Measurements from ENCODE around the gene TPPP3.

Gene TPPP3

DNA sequence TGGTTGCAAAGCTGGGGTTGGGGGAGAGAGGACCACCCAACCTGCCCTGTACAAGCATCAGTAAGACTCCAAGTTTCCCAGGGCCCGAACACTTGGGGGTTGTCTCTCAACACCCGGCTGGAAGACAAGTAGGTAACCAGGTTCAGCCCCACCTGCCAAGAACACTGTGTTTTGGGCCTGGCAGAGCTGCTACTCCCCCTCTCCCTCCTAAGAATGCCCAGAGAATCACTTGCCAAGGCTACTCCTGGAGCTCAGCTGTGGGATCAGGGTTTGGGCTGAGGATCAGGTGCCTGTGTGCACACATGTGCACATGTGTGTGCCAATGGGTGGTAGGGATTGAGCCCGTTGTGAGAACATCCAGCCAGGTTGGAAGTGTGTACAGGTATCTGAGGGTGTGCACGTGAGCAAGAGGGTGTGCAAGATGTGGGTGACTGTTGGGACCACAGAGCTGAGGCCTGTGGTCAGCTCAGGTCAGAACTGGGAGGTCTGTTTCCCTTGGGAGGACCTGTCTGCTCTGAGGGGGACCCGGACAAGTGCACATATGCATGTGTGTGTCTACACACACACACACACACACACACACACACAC, 39.9 kb upstream of the TPPP3 start:
- Histone ChIP-seq H3K9ac (ENCODE audit: low read length) (no peak overlapping the region), H3K4me3 (ENCODE audit: low read length) (no peak overlapping the region), H3F3A (ENCODE audit: insufficient read depth, low read length) (no peaks in the 10 kb centered on the region), H3K9me3 (replicated peaks; ENCODE audit: insufficient read depth, low read length) (no peaks in the 10 kb centered on the region), H3K9me2 (replicated peaks; ENCODE audit: insufficient read depth, low read length) (no peaks in the 10 kb centered on the region), H3K4me1 (ENCODE audit: low read length) (no peaks in the 10 kb centered on the region), H2AFZ (ENCODE audit: low read length) (no peak overlapping the region), H3K36me3 (replicated peaks; ENCODE audit: insufficient read depth, low read length) (no peaks in the 10 kb centered on the region), H3K27me3 (replicated peaks; ENCODE audit: insufficient read depth, low read length) (peaks cover 21% of the 10 kb centered on the region), H3K79me2 (ENCODE audit: low read length) (no peaks in the 10 kb centered on the region), H3K4me2 (ENCODE audit: low read depth, low read length) (no peak overlapping the region), H3K27ac (ENCODE audit: low read length) (no peak overlapping the region), H4K20me1 (ENCODE audit: insufficient read depth, low read length) (no peaks in the 10 kb centered on the region)
- TF ChIP-seq EZH2phosphoT487 (IDR thresholded peaks at IDR 0.05; ENCODE audit: low read length) (no peak), CTCF (IDR thresholded peaks at IDR 0.05; ENCODE audit: low read length) (no peak), EZH2 (optimal IDR thresholded peaks at IDR 0.05; ENCODE audit: low read depth, low read length) (no peak)
- no peak for DNase-seq

DNA sequence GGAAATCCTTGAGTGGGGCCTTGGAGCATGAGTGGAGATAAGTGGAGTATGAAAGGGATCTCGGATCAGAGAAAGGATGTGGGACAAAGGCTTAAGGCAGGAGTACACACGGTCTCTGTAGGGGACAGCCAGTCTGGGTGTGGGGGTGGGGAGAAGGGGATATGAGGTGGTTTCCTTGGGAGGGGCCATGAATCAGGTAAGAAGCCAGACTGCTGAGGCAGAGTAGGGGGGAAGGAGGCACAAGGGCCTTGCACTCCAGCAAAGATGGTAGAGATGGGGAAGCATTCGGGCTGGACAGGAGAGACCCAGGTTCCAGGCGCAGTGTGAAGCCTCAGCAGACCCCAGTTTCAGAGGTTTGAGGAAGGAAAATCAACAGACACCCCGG, 39.2 kb upstream of the TPPP3 start:
- H3K9me3 ChIP-seq (replicated peaks; ENCODE audit: insufficient read depth, low read length) = no peaks in the 10 kb centered on the region
- H4K20me1 ChIP-seq (ENCODE audit: insufficient read depth, low read length) = no peaks in the 10 kb centered on the region
- no peak for DNase-seq
- H3K79me2 ChIP-seq (ENCODE audit: low read length) = no peaks in the 10 kb centered on the region
- TF ChIP-seq EZH2phosphoT487 (IDR thresholded peaks at IDR 0.05; ENCODE audit: low read length) (no peak), CTCF (IDR thresholded peaks at IDR 0.05; ENCODE audit: low read length) (no peak), EZH2 (optimal IDR thresholded peaks at IDR 0.05; ENCODE audit: low read depth, low read length) (no peak)
- H3K4me2 ChIP-seq (ENCODE audit: low read depth, low read length) = no peak overlapping the region
- no peaks in the 10 kb centered on the region for H3K4me1 ChIP-seq (ENCODE audit: low read length)
- no peak overlapping the region for H2AFZ ChIP-seq (ENCODE audit: low read length)
- H3K9me2 ChIP-seq (replicated peaks; ENCODE audit: insufficient read depth, low read length) = no peaks in the 10 kb centered on the region
- no peak overlapping the region for H3K9ac ChIP-seq (ENCODE audit: low read length)
- H3K27me3 ChIP-seq (replicated peaks; ENCODE audit: insufficient read depth, low read length) = peaks cover 24% of the 10 kb centered on the region
- H3K27ac ChIP-seq (ENCODE audit: low read length) = no peak overlapping the region
- no peaks in the 10 kb centered on the region for H3K36me3 ChIP-seq (replicated peaks; ENCODE audit: insufficient read depth, low read length)
- no peaks in the 10 kb centered on the region for H3F3A ChIP-seq (ENCODE audit: insufficient read depth, low read length)
- no peak overlapping the region for H3K4me3 ChIP-seq (ENCODE audit: low read length)

DNA sequence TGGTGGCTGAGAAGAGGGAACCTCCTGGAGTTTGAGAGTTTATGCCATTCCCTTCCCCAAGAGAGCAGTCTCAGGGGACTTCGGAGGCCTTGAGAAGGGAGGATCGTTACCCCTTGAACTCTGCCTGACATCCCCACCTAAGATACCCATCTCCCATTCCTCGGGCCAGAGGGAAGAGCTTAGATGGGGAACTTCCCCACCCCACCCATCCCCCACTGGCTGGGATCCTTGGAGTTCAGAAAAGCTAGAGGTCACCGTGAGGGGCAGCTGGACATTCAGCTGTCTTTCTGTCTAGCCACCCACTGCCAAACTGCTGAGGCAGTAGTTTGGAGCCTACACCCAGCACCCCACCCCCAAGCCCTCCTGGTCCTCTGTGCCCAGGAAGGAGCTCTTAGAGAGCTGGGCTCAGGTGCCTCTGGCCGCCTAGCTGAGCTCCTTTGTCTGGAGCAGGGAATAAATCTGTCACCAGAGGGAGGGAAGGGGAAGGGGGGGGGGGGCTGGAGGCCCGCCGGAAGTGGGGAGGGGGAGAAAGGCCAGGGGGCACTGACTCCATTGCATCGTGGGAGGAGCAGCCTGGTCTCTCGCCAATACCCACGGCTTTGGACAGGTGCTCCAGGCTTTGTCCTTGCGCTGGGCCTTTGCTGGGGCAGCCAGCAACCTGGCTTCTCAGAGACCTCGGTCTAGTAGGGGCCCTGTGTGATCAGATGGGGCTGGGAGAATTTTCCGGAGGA, 38.6 kb upstream of the TPPP3 start:
- Histone ChIP-seq H3K4me2 (ENCODE audit: low read depth, low read length) (peak overlapping the region; percentile 73; the same call in 1 of the 2 replicates), H2AFZ (ENCODE audit: low read length) (no peak overlapping the region), H3K27ac (ENCODE audit: low read length) (no peak overlapping the region), H4K20me1 (ENCODE audit: insufficient read depth, low read length) (no peaks in the 10 kb centered on the region), H3K36me3 (replicated peaks; ENCODE audit: insufficient read depth, low read length) (no peaks in the 10 kb centered on the region), H3K9ac (ENCODE audit: low read length) (no peak overlapping the region), H3K27me3 (replicated peaks; ENCODE audit: insufficient read depth, low read length) (peaks cover 28% of the 10 kb centered on the region), H3K79me2 (ENCODE audit: low read length) (no peaks in the 10 kb centered on the region), H3K9me2 (replicated peaks; ENCODE audit: insufficient read depth, low read length) (no peaks in the 10 kb centered on the region), H3K4me1 (ENCODE audit: low read length) (no peaks in the 10 kb centered on the region), H3F3A (ENCODE audit: insufficient read depth, low read length) (no peaks in the 10 kb centered on the region), H3K9me3 (replicated peaks; ENCODE audit: insufficient read depth, low read length) (no peaks in the 10 kb centered on the region), H3K4me3 (ENCODE audit: low read length) (peak overlapping the region; percentile 27; the same call in 1 of the 2 replicates)
- no peak for TF ChIP-seq CTCF (IDR thresholded peaks at IDR 0.05; ENCODE audit: low read length)
- no peak for TF ChIP-seq EZH2 (optimal IDR thresholded peaks at IDR 0.05; ENCODE audit: low read depth, low read length)
- no peak for TF ChIP-seq EZH2phosphoT487 (IDR thresholded peaks at IDR 0.05; ENCODE audit: low read length)
- DNase-seq = no peak

Measured in MM.1S (cell line).